Trophoblast cell (in vitro differentiated cells and primary cell): ENCODE measurements around the gene RRAS.

Source experiments
- DNase-seq, 2 donors: peaks; one replicate each; pipeline ENCODE4 v3.0.0-alpha.2; 2016
- H2AFZ ChIP-seq: 2 replicates; pipeline ENCODE4 v1.6.1; 2013; ENCODE audit warnings: low read length, moderate library complexity, mild to moderate bottlenecking; ENCODE audit not compliant: insufficient read depth, poor library complexity
- H2AK5ac ChIP-seq: 2 replicates; pipeline ENCODE4 v1.6.1; 2013; ENCODE audit warnings: mild to moderate bottlenecking, low read length
- H2BK120ac ChIP-seq: 2 replicates; pipeline ENCODE4 v1.6.1; 2013; ENCODE audit warnings: low read length, mild to moderate bottlenecking, moderate library complexity; ENCODE audit not compliant: insufficient read depth, poor library complexity
- H2BK12ac ChIP-seq: 2 replicates; pipeline ENCODE4 v1.6.1; 2013; ENCODE audit warnings: mild to moderate bottlenecking, low read length, moderate library complexity
- H2BK5ac ChIP-seq: 2 replicates; pipeline ENCODE4 v1.6.1; 2013; ENCODE audit warnings: low read length, low read depth, moderate library complexity, mild to moderate bottlenecking; ENCODE audit not compliant: poor library complexity
- H3K14ac ChIP-seq: 2 replicates; pipeline ENCODE4 v1.6.1; 2013; ENCODE audit warnings: mild to moderate bottlenecking, low read length
- H3K18ac ChIP-seq: 2 replicates; pipeline ENCODE4 v1.6.1; 2013; ENCODE audit warnings: mild to moderate bottlenecking, low read length
- H3K23ac ChIP-seq: 2 replicates; pipeline ENCODE4 v1.6.1; 2013; ENCODE audit warnings: low read length
- H3K27ac ChIP-seq: 2 replicates; pipeline ENCODE4 v1.5.1; 2013; ENCODE audit warnings: low read depth, mild to moderate bottlenecking, inconsistent platforms, low read length, moderate library complexity
- H3K27me3 ChIP-seq: 2 replicates; pipeline ENCODE4 v1.6.1; 2013; ENCODE audit warnings: inconsistent platforms, mild to moderate bottlenecking, low read length, moderate library complexity; ENCODE audit not compliant: insufficient read depth
- H3K36me3 ChIP-seq, 2 experiments: 1 replicate in 1 of 2; 2 replicates in 1 of 2; pipeline ENCODE4 v1.6.1; 2013; ENCODE audit warnings: low read length in 2 of 2, mild to moderate bottlenecking in 2 of 2, moderate library complexity in 1 of 2; ENCODE audit not compliant: insufficient read depth in 2 of 2, control insufficient read depth in 1 of 2
- H3K4ac ChIP-seq: 2 replicates; pipeline ENCODE4 v1.6.1; 2013; ENCODE audit warnings: low read depth, mild to moderate bottlenecking, low read length, moderate library complexity
- H3K4me1 ChIP-seq, 2 experiments: 1 replicate in 1 of 2; 2 replicates in 1 of 2; pipeline ENCODE4 v1.6.1; 2013; ENCODE audit warnings: low read length in 2 of 2, mild to moderate bottlenecking in 2 of 2, moderate library complexity in 1 of 2; ENCODE audit not compliant: insufficient read depth in 2 of 2, control insufficient read depth in 1 of 2
- H3K4me2 ChIP-seq: 2 replicates; pipeline ENCODE4 v1.6.1; 2013; ENCODE audit warnings: inconsistent platforms, mild to moderate bottlenecking, low read length, moderate library complexity
- H3K4me3 ChIP-seq: 2 replicates; pipeline ENCODE4 v1.5.1; 2013; ENCODE audit warnings: mild to moderate bottlenecking, low read depth, low read length, inconsistent platforms
- H3K79me1 ChIP-seq: one replicate; pipeline ENCODE4 v1.6.1; 2013; ENCODE audit warnings: low read length
- H3K79me2 ChIP-seq: 2 replicates; pipeline ENCODE4 v1.6.1; 2013; ENCODE audit warnings: low read length, mild to moderate bottlenecking; ENCODE audit not compliant: control insufficient read depth, insufficient read depth, poor library complexity
- H3K9ac ChIP-seq: 2 replicates; pipeline ENCODE4 v1.6.1; 2013; ENCODE audit warnings: mild to moderate bottlenecking, low read length
- H3K9me3 ChIP-seq: 2 replicates; pipeline ENCODE4 v1.6.1; 2013; ENCODE audit warnings: low read depth, mild to moderate bottlenecking, control low read depth, inconsistent platforms, low read length; ENCODE audit not compliant: insufficient read depth
- H4K12ac ChIP-seq: 2 replicates; pipeline ENCODE4 v1.6.1; 2013; ENCODE audit warnings: low read depth, mild to moderate bottlenecking, low read length, moderate library complexity
- H4K8ac ChIP-seq: 2 replicates; pipeline ENCODE4 v1.6.1; 2013; ENCODE audit warnings: low read depth, mild to moderate bottlenecking, low read length, moderate library complexity
- H4K91ac ChIP-seq: one replicate; pipeline ENCODE4 v1.6.1; 2013; ENCODE audit warnings: low read depth, mild to moderate bottlenecking, low read length, moderate library complexity
- WGBS: extraction: QIAGEN DNeasy Blood & Tissue Kit; methylation state at CpG from one replicate; pipeline ENCODE4 v1.1.7; 2013; ENCODE audit warnings: missing lambda C conversion rate; ENCODE audit not compliant: insufficient read length, insufficient coverage; ENCODE audit errors: extremely low coverage; 5-methylcytosine and 5-hydroxymethylcytosine counted together

RRAS gene

GRCh38 chr19:49665351-49666119, 25.6 kb upstream of the RRAS start, which contains the start of the genes BCL2L12 and IRF3:
Gene BCL2L12, plus strand, starts transcription at chr19:49665933. Its CDS starts 760 bp downstream, at chr19:49666693.
Gene IRF3, minus strand, starts transcription at chr19:49665857. Its CDS starts 1,019 bp downstream, at chr19:49664838.
- Histone ChIP-seq H3K4me3 (peak within 1 kb of the TSS; percentile 86), H3K14ac (peak within 1 kb of the TSS; percentile 76), H2BK120ac (peak within 1 kb of the TSS; percentile 70), H3K79me2 (peaks cover 19% of the 10 kb centered on the region), H2BK5ac (peak within 1 kb of the TSS; percentile 71), H3K23ac (no peak within 1 kb of the TSS), H3K36me3 (peaks cover 42 to 44% of the 10 kb centered on the region in 2 experiments), H3K18ac (peak within 1 kb of the TSS; percentile 97), H3K9me3 (no peaks in the 10 kb centered on the region), H2BK12ac (no peak within 1 kb of the TSS), H2AFZ (peak within 1 kb of the TSS; percentile 91), H3K4me2 (peak within 1 kb of the TSS; percentile 99), H3K9ac (peak within 1 kb of the TSS; percentile 86), H3K4ac (peak within 1 kb of the TSS; percentile 53), H4K12ac (peak within 1 kb of the TSS; percentile 95), H4K91ac (peak within 1 kb of the TSS; percentile 93), H3K4me1 (peaks cover 7 to 9% of the 10 kb centered on the region in 2 experiments), H3K27me3 (no peaks in the 10 kb centered on the region), H2AK5ac (peak within 1 kb of the TSS; percentile 96), H4K8ac (peak within 1 kb of the TSS; percentile 93), H3K27ac (peak within 1 kb of the TSS; percentile 78), H3K79me1 (peaks cover 12% of the 10 kb centered on the region)
- WGBS: no CpG with 5 or more reads among the region's 50 CpGs
- peak; percentile 97 to 100 for DNase-seq

- peak overlapping the region; percentile 76 for H3K14ac ChIP-seq
- peak overlapping the region; percentile 70 for H2BK120ac ChIP-seq
- no peak for DNase-seq
- H4K91ac ChIP-seq: peak overlapping the region; percentile 93
- WGBS: no CpG with 5 or more reads among the region's 7 CpGs
- peak overlapping the region; percentile 51 for H3K9ac ChIP-seq
- H3K27ac ChIP-seq: peak overlapping the region; percentile 78
- peak overlapping the region; percentile 86 for H3K4me3 ChIP-seq
- peaks cover 41 to 44% of the 10 kb centered on the region in 2 experiments for H3K36me3 ChIP-seq
- H3K4me1 ChIP-seq: peaks cover 7 to 9% of the 10 kb centered on the region in 2 experiments
- H2BK12ac ChIP-seq: no peak overlapping the region
- peaks cover 19% of the 10 kb centered on the region for H3K79me2 ChIP-seq
- no peak overlapping the region for H3K23ac ChIP-seq
- peak overlapping the region; percentile 99 for H3K4me2 ChIP-seq
- H3K4ac ChIP-seq: peak overlapping the region; percentile 53
- peak overlapping the region; percentile 91 for H2AFZ ChIP-seq
- H2AK5ac ChIP-seq: peak overlapping the region; percentile 96
- H3K27me3 ChIP-seq: no peaks in the 10 kb centered on the region
- peak overlapping the region; percentile 97 for H3K18ac ChIP-seq
- peaks cover 12% of the 10 kb centered on the region for H3K79me1 ChIP-seq
- peak overlapping the region; percentile 71 for H2BK5ac ChIP-seq
- H4K8ac ChIP-seq: peak overlapping the region; percentile 93
- peaks cover 3% of the 10 kb centered on the region for H3K9me3 ChIP-seq
- H4K12ac ChIP-seq: peak overlapping the region; percentile 95
Observed at GRCh38 chr19:49665036-49665350, 25.1 kb upstream of the RRAS start.

GRCh38 chr19:49664171-49665035, 24.5 kb upstream of the RRAS start:
- Histone ChIP-seq H4K12ac (peak overlapping the region; percentile 95), H3K79me1 (peaks cover 12% of the 10 kb centered on the region), H3K4me2 (peak overlapping the region; percentile 99), H3K4ac (peak overlapping the region; percentile 53), H3K4me1 (peaks cover 7 to 9% of the 10 kb centered on the region in 2 experiments), H3K36me3 (peaks cover 42 to 46% of the 10 kb centered on the region in 2 experiments), H3K27ac (peak overlapping the region; percentile 78), H2BK12ac (no peak overlapping the region), H3K4me3 (peak overlapping the region; percentile 86), H2AFZ (peak overlapping the region; percentile 91), H2BK5ac (peak overlapping the region; percentile 71), H3K27me3 (no peaks in the 10 kb centered on the region), H2BK120ac (peak overlapping the region; percentile 70), H3K14ac (peak overlapping the region; percentile 76), H2AK5ac (peak overlapping the region; percentile 96), H4K8ac (peak overlapping the region; percentile 93), H3K18ac (peak overlapping the region; percentile 97), H3K9me3 (peaks cover 4% of the 10 kb centered on the region), H3K23ac (no peak overlapping the region), H3K79me2 (peaks cover 19% of the 10 kb centered on the region), H3K9ac (peak overlapping the region; percentile 51), H4K91ac (peak overlapping the region; percentile 93)
- no CpG with 5 or more reads among the region's 53 CpGs for WGBS
- DNase-seq: peak; percentile 97

DNA sequence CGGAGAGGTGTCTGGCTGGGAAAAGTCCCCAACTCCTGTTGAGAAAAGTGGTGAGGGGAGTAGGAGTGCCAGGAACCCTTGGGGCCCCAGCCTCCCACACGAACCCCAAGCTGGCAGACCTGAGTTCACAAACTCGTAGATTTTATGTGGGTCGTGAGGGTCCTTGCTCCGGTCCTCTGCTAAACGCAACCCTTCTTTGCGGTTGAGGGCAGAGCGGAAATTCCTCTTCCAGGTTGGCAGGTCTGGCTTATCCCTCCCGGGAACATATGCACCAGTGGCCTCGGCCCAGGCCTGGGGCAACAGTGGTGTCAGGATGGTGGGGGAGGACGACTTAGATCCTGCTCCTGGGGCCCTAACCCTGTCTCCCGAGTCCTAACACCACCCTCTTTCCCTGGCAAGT, 23.3 kb upstream of the RRAS start:
- no peak overlapping the region for H2AK5ac ChIP-seq
- peaks cover 7% of the 10 kb centered on the region for H3K9me3 ChIP-seq
- DNase-seq: no peak
- H3K9ac ChIP-seq: peak overlapping the region; percentile 29
- H3K14ac ChIP-seq: no peak overlapping the region
- no peak overlapping the region for H3K23ac ChIP-seq
- WGBS: no CpG with 5 or more reads among the region's 12 CpGs
- H3K4me1 ChIP-seq: peaks cover 7 to 9% of the 10 kb centered on the region in 2 experiments
- no peak overlapping the region for H3K18ac ChIP-seq
- no peak overlapping the region for H2AFZ ChIP-seq
- H4K91ac ChIP-seq: no peak overlapping the region
- H2BK12ac ChIP-seq: no peak overlapping the region
- H3K36me3 ChIP-seq: peaks cover 49 to 51% of the 10 kb centered on the region in 2 experiments
- H4K8ac ChIP-seq: no peak overlapping the region
- peaks cover 19% of the 10 kb centered on the region for H3K79me2 ChIP-seq
- no peaks in the 10 kb centered on the region for H3K27me3 ChIP-seq
- no peak overlapping the region for H3K27ac ChIP-seq
- H3K4ac ChIP-seq: no peak overlapping the region
- H3K4me3 ChIP-seq: no peak overlapping the region
- H3K4me2 ChIP-seq: no peak overlapping the region
- no peak overlapping the region for H4K12ac ChIP-seq
- H3K79me1 ChIP-seq: peaks cover 12% of the 10 kb centered on the region
- H2BK120ac ChIP-seq: no peak overlapping the region
- H2BK5ac ChIP-seq: no peak overlapping the region
